H9 (cell line): ENCODE measurements around the gene SDE2. TPM values are rescaled to one million over a fixed set of nuclear protein-coding genes. Genes with fewer than 3 reads are reported as not detected.

ENCODE experiments used
- DNase-seq: peaks from one replicate; pipeline ENCODE4 v3.0.0-alpha.2; 2017
- H2AFZ ChIP-seq: one replicate; pipeline ENCODE4 v1.6.1; 2013; ENCODE audit warnings: mild to moderate bottlenecking, low read length, control low read depth, moderate library complexity
- H2AK5ac ChIP-seq: 2 replicates; pipeline ENCODE4 v1.6.1; 2013; ENCODE audit warnings: low read length, control low read depth, mixed read lengths; ENCODE audit not compliant: insufficient read length
- H2BK120ac ChIP-seq: one replicate; pipeline ENCODE4 v1.6.1; 2013; ENCODE audit warnings: low read depth, mild to moderate bottlenecking, low read length, control low read depth, inconsistent platforms; ENCODE audit not compliant: poor library complexity, severe bottlenecking
- H2BK12ac ChIP-seq: 2 replicates; pipeline ENCODE4 v1.6.1; 2013; ENCODE audit warnings: low read length, control low read depth, mixed read lengths, low read depth; ENCODE audit not compliant: insufficient read length
- H2BK15ac ChIP-seq: 2 replicates; pipeline ENCODE4 v1.6.1; 2013; ENCODE audit warnings: low read depth, low read length, control low read depth
- H2BK20ac ChIP-seq: one replicate; pipeline ENCODE4 v1.6.1; 2013; ENCODE audit warnings: low read depth, mild to moderate bottlenecking, low read length, control low read depth, inconsistent platforms; ENCODE audit not compliant: poor library complexity, severe bottlenecking
- H2BK5ac ChIP-seq: 2 replicates; pipeline ENCODE4 v1.6.1; 2013; ENCODE audit warnings: low read length, control low read depth, mixed read lengths; ENCODE audit not compliant: insufficient read length
- H3K14ac ChIP-seq: 2 replicates; pipeline ENCODE4 v1.6.1; 2013; ENCODE audit warnings: low read length, control low read depth; ENCODE audit not compliant: insufficient read depth
- H3K18ac ChIP-seq: 2 replicates; pipeline ENCODE4 v1.6.1; 2013; ENCODE audit warnings: low read depth, mild to moderate bottlenecking, mixed read lengths, low read length, control low read depth; ENCODE audit not compliant: insufficient read length
- H3K23ac ChIP-seq: 2 replicates; pipeline ENCODE4 v1.6.1; 2013; ENCODE audit warnings: low read length, control low read depth, mixed read lengths, low read depth; ENCODE audit not compliant: insufficient read length
- H3K23me2 ChIP-seq: 2 replicates; pipeline ENCODE4 v1.6.1; 2013; ENCODE audit warnings: low read depth, mild to moderate bottlenecking, mixed read lengths, low read length, control low read depth; ENCODE audit not compliant: insufficient read length, poor library complexity, severe bottlenecking
- H3K27ac ChIP-seq: 2 replicates; pipeline ENCODE4 v1.5.1; 2013; ENCODE audit warnings: low read length, control low read depth, mixed read lengths, low read depth; ENCODE audit not compliant: insufficient read length
- H3K27me3 ChIP-seq: 2 replicates; pipeline ENCODE4 v1.6.1; 2013; ENCODE audit warnings: low read length, control low read depth, inconsistent platforms; ENCODE audit not compliant: insufficient read depth
- H3K4ac ChIP-seq: 2 replicates; pipeline ENCODE4 v1.6.1; 2013; ENCODE audit warnings: low read depth, mild to moderate bottlenecking, control low read depth, inconsistent platforms, low read length, moderate library complexity
- H3K4me1 ChIP-seq: 2 replicates; pipeline ENCODE4 v1.6.1; 2013; ENCODE audit warnings: low read length, control low read depth, inconsistent platforms; ENCODE audit not compliant: insufficient read depth
- H3K4me2 ChIP-seq: 2 replicates; pipeline ENCODE4 v1.6.1; 2013; ENCODE audit warnings: low read length, control low read depth, mixed read lengths; ENCODE audit not compliant: insufficient read length, insufficient read depth
- H3K56ac ChIP-seq: 2 replicates; pipeline ENCODE4 v1.6.1; 2013; ENCODE audit warnings: low read depth, mild to moderate bottlenecking, mixed read lengths, low read length, control low read depth; ENCODE audit not compliant: insufficient read length
- H3K79me1 ChIP-seq: 2 replicates; pipeline ENCODE4 v1.6.1; 2013; ENCODE audit warnings: low read depth, mild to moderate bottlenecking, moderate library complexity, low read length, control low read depth, inconsistent platforms; ENCODE audit not compliant: insufficient read depth, poor library complexity, severe bottlenecking
- H3K79me2 ChIP-seq: 2 replicates; pipeline ENCODE4 v1.6.1; 2013; ENCODE audit warnings: low read length, control low read depth, inconsistent platforms; ENCODE audit not compliant: insufficient read depth
- H3K9ac ChIP-seq: 2 replicates; pipeline ENCODE4 v1.6.1; 2013; ENCODE audit warnings: low read length, control low read depth, mixed read lengths; ENCODE audit not compliant: insufficient read length; ENCODE audit errors: extremely low read depth
- H3K9me3 ChIP-seq: one replicate; pipeline ENCODE4 v1.6.1; 2013; ENCODE audit warnings: low read depth, low read length, inconsistent platforms; ENCODE audit not compliant: control insufficient read depth
- H3T11ph ChIP-seq: one replicate; pipeline ENCODE4 v1.6.1; 2013; ENCODE audit warnings: mild to moderate bottlenecking, low read length, control low read depth, inconsistent platforms
- H4K20me1 ChIP-seq: one replicate; pipeline ENCODE4 v1.6.1; 2013; ENCODE audit not compliant: control insufficient read depth, insufficient read length, insufficient read depth
- H4K5ac ChIP-seq: 2 replicates; pipeline ENCODE4 v1.6.1; 2013; ENCODE audit warnings: low read depth, mild to moderate bottlenecking, mixed read lengths, low read length, control low read depth; ENCODE audit not compliant: insufficient read length
- H4K8ac ChIP-seq: replicated peaks from 2 replicates; pipeline ENCODE4 v1.6.1; 2013; ENCODE audit warnings: low read length, control low read depth, mixed read lengths, low read depth; ENCODE audit not compliant: insufficient read length
- H4K91ac ChIP-seq: 2 replicates; pipeline ENCODE4 v1.6.1; 2013; ENCODE audit warnings: low read depth, mild to moderate bottlenecking, moderate library complexity, mixed read lengths, low read length, control low read depth; ENCODE audit not compliant: insufficient read length
- H3K27ac Mint-ChIP-seq, 3 experiments: 2 replicates in 2 of 3; 3 replicates in 1 of 3; pipeline ENCODE4 v1.8.0; 2020 to 2021; ENCODE audit warnings: mixed read lengths in 3 of 3, mild to moderate bottlenecking in 1 of 3, moderate library complexity in 1 of 3
- H3K27me3 Mint-ChIP-seq: 2 replicates; pipeline ENCODE4 v1.8.0; 2021; ENCODE audit warnings: low read depth, mild to moderate bottlenecking, moderate library complexity, mixed read lengths
- H3K36me3 Mint-ChIP-seq, 3 experiments: 2 replicates in 2 of 3; 3 replicates in 1 of 3; pipeline ENCODE4 v1.8.0; 2020 to 2021; ENCODE audit warnings: low read depth in 3 of 3, mixed read lengths in 3 of 3; ENCODE audit not compliant: insufficient read depth in 1 of 3
- H3K4me1 Mint-ChIP-seq, 2 experiments: 2 replicates each; pipeline ENCODE4 v1.8.0; 2020; ENCODE audit warnings: mixed read lengths in 2 of 2
- H3K4me3 Mint-ChIP-seq, 2 experiments: 2 replicates in 1 of 2; 3 replicates in 1 of 2; pipeline ENCODE4 v1.8.0; 2020 to 2021; ENCODE audit warnings: mild to moderate bottlenecking in 2 of 2, mixed read lengths in 2 of 2, moderate library complexity in 1 of 2
- H3K9me3 Mint-ChIP-seq, 2 experiments: 2 replicates in 1 of 2; 3 replicates in 1 of 2; pipeline ENCODE4 v1.8.0; 2020; ENCODE audit warnings: mild to moderate bottlenecking in 2 of 2, mixed read lengths in 2 of 2, moderate library complexity in 1 of 2
- WGBS: extraction: QIAGEN DNeasy Blood & Tissue Kit; methylation state at CpG from one replicate; pipeline ENCODE4 v1.1.7; 2013; ENCODE audit warnings: missing lambda C conversion rate, low lambda C conversion rate, mixed read lengths; ENCODE audit not compliant: insufficient read length; ENCODE audit errors: extremely low coverage; 5-methylcytosine and 5-hydroxymethylcytosine counted together
- total RNA-seq: library from RNA; stranded (reverse); gene quantifications from 2 replicates; pipeline ENCODE4 v1.2.1, GENCODE V29; 2021
- TF ChIP-seq, protein P1 (sequence below): fragments of 200-600 bp; sonication (generic); conservative IDR thresholded peaks from 3 replicates; pipeline ENCODE4 v1.8.0; 2021; ENCODE audit warnings: antibody characterized with exemption, mild to moderate bottlenecking

SDE2 gene
- total RNA-seq, 1 experiment from 2014 or later: 20.5 TPM

DNA sequence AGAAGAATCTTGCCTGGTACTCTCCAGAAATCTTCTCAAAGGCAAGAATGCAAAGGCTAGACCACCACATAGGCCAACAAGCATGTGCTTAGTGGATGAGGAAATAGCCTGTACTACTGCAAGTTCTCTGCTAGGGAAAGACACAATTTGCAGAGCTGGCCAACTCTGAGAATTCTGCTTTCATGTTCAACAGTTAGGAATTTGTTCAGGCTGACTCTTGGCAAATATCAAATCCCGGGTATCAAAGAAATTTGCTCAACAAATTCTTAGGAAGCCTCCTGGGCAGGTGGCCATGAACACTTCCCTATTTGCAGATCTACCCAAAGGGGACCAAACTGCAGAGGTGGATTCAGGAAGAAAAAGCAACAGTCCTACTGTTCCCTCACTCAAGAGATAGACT lies 48.4 kb upstream of the SDE2 start:
- H3K23ac ChIP-seq: no peak overlapping the region
- H4K20me1 ChIP-seq: no peaks in the 10 kb centered on the region
- H3K18ac ChIP-seq: no peak overlapping the region
- H3K14ac ChIP-seq: no peak overlapping the region
- Mint-ChIP-seq H3K27ac (no peak overlapping the region), H3K9me3 (no peaks in the 10 kb centered on the region), H3K27me3 (peaks cover 2% of the 10 kb centered on the region; the same call in 1 of the 2 replicates), H3K36me3 (peaks cover 0 to 7% (median 0%) of the 10 kb centered on the region in 3 experiments; a peak in 1 of 7 replicates), H3K4me3 (no peak overlapping the region), H3K4me1 (peaks cover 0 to 4% of the 10 kb centered on the region in 2 experiments; a peak in 1 of 4 replicates)
- no peak overlapping the region for H2AK5ac ChIP-seq
- no peak overlapping the region for H3K56ac ChIP-seq
- H3K27me3 ChIP-seq: no peaks in the 10 kb centered on the region
- no peak overlapping the region for H2BK5ac ChIP-seq
- H2AFZ ChIP-seq: no peak overlapping the region
- H3K9ac ChIP-seq: no peak overlapping the region
- H4K5ac ChIP-seq: no peak overlapping the region
- H3K79me2 ChIP-seq: no peaks in the 10 kb centered on the region
- no peak for DNase-seq
- H2BK120ac ChIP-seq: no peak overlapping the region
- no peak overlapping the region for H3T11ph ChIP-seq
- H3K4me1 ChIP-seq: no peaks in the 10 kb centered on the region
- H3K79me1 ChIP-seq: no peaks in the 10 kb centered on the region
- no peak overlapping the region for H2BK12ac ChIP-seq
- TF ChIP-seq, protein P1, sequence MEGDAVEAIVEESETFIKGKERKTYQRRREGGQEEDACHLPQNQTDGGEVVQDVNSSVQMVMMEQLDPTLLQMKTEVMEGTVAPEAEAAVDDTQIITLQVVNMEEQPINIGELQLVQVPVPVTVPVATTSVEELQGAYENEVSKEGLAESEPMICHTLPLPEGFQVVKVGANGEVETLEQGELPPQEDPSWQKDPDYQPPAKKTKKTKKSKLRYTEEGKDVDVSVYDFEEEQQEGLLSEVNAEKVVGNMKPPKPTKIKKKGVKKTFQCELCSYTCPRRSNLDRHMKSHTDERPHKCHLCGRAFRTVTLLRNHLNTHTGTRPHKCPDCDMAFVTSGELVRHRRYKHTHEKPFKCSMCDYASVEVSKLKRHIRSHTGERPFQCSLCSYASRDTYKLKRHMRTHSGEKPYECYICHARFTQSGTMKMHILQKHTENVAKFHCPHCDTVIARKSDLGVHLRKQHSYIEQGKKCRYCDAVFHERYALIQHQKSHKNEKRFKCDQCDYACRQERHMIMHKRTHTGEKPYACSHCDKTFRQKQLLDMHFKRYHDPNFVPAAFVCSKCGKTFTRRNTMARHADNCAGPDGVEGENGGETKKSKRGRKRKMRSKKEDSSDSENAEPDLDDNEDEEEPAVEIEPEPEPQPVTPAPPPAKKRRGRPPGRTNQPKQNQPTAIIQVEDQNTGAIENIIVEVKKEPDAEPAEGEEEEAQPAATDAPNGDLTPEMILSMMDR: no peak
- H2BK20ac ChIP-seq: no peak overlapping the region
- no peaks in the 10 kb centered on the region for H3K9me3 ChIP-seq
- WGBS: no CpG with 5 or more reads among the region's 1 CpG
- no peaks in the 10 kb centered on the region for H3K23me2 ChIP-seq
- H4K8ac ChIP-seq: no peak overlapping the region
- no peak overlapping the region for H3K4me2 ChIP-seq
- no peak overlapping the region for H4K91ac ChIP-seq
- H3K27ac ChIP-seq: no peak overlapping the region
- H2BK15ac ChIP-seq: no peak overlapping the region
- no peak overlapping the region for H3K4ac ChIP-seq
